ENCODE results near the gene UGGT2.

UGGT2 gene, protein sequence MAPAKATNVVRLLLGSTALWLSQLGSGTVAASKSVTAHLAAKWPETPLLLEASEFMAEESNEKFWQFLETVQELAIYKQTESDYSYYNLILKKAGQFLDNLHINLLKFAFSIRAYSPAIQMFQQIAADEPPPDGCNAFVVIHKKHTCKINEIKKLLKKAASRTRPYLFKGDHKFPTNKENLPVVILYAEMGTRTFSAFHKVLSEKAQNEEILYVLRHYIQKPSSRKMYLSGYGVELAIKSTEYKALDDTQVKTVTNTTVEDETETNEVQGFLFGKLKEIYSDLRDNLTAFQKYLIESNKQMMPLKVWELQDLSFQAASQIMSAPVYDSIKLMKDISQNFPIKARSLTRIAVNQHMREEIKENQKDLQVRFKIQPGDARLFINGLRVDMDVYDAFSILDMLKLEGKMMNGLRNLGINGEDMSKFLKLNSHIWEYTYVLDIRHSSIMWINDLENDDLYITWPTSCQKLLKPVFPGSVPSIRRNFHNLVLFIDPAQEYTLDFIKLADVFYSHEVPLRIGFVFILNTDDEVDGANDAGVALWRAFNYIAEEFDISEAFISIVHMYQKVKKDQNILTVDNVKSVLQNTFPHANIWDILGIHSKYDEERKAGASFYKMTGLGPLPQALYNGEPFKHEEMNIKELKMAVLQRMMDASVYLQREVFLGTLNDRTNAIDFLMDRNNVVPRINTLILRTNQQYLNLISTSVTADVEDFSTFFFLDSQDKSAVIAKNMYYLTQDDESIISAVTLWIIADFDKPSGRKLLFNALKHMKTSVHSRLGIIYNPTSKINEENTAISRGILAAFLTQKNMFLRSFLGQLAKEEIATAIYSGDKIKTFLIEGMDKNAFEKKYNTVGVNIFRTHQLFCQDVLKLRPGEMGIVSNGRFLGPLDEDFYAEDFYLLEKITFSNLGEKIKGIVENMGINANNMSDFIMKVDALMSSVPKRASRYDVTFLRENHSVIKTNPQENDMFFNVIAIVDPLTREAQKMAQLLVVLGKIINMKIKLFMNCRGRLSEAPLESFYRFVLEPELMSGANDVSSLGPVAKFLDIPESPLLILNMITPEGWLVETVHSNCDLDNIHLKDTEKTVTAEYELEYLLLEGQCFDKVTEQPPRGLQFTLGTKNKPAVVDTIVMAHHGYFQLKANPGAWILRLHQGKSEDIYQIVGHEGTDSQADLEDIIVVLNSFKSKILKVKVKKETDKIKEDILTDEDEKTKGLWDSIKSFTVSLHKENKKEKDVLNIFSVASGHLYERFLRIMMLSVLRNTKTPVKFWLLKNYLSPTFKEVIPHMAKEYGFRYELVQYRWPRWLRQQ (N-terminal part only)

GRCh38 chr13:96053003-96053703, at the start of gene UGGT2:
Gene UGGT2 (minus strand): TSS chr13:96053401. CDS start chr13:96053312, 89 bp downstream.
- peak; percentile 11 to 12 for DNase-seq (ENCODE audit: low read depth in 2 of 2)

GRCh38 chr13:96100457-96101220, 47.4 kb upstream of the UGGT2 start:
- DNase-seq (ENCODE audit: low read depth in 2 of 2), result no peak

- no peak for DNase-seq (ENCODE audit: low read depth in 2 of 2)
These were observed 40.2 kb upstream of the UGGT2 start for GRCh38 chr13:96093296-96094006.

- DNase-seq (ENCODE audit: low read depth in 2 of 2), result no peak
These were observed 38.2 kb upstream of the UGGT2 start for GRCh38 chr13:96091164-96092117.

DNA sequence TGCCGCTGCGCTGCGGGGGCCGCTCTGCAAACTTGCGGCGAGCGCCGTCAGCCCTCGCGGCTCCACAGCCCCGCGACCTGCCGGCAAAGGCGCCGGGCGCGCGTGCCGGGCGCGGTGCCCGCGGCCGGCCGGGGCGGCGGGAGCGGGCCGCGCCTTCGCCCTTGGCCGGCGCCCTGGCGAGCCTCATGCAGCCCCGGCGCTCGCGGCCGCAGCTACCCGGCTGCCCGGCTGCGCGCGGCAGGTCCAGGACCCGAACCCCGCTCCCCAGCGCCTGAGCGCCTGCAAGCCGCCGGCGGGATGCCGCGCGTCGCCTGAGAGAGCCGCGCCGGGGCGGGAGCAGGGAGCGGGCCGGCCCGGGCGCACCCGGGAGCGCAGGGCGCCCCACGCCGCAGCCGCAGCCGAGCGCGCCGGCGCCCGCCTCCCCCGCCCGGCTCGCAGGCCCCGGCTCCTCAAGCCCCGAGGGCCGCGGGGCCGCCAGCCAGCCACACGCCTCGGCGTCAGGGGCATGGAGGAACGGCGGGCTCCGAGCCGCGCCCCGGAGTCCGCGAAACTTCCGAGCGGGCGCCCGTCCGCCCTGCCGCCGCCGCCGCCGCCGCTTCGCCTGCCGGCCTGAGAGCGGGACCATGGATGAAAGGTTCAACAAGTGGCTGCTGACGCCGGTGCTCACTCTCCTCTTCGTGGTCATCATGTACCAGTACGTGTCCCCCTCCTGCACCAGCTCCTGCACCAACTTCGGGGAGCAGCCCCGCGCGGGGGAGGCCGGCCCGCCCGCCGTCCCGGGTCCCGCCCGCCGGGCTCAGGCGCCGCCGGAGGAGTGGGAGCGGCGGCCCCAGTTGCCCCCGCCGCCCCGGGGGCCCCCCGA, 37.3 kb upstream of the UGGT2 start:
- DNase-seq (ENCODE audit: low read depth in 2 of 2), result no peak

DNA sequence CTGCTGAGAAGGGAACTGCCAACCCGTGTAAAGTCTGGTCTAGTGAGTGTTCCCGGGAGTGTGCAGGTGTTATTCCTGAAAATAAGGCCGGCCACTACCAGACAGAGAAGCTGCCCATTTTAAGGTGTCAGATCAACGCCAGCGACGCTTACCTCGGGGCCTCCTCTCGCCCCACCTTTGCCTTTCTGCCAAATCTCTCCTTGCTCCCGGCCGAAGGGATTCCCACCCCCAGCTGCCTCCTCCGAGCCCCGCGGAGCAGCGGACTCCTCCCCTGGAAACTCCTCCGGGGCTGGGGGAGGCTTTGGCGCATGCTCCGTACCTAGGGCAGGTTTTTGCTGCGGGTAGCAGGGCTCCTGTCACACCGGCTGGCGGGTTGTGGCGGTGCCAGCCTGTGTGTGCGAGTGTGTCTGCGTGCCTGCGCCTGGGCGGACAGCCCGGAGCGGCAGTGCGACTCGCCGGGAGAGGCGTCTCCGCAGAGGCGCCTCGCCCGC, 36.6 kb upstream of the UGGT2 start, which contains the start of gene HS6ST3:
Gene HS6ST3 (plus strand): TSS at position 359 of the 491 bp plus-strand sequence.
- DNase-seq (ENCODE audit: low read depth in 2 of 2), result no peak

- DNase-seq (ENCODE audit: low read depth in 2 of 2), result no peak
These were observed 35.9 kb upstream of the UGGT2 start for GRCh38 chr13:96089139-96089538.

DNA sequence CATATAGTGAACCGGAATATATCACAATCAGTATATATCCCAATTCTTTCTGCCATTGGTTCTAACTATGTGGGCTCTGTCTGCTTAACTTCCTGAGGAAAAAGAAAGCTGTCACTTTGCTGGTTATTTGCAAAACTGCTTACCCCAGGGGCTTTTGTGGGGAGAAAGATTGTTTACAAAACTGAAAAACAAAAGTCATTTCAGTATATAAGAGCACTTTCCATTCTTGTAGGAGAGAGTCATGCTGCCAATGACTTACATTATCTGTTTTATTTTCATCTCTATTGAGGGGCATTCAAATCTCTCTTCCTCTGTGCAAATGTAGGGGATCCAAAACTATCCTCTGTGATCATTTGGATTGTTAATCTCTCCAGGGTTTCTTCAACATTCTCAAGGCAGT, 33.5 kb upstream of the UGGT2 start:
- DNase-seq (ENCODE audit: low read depth in 2 of 2), result no peak

DNA sequence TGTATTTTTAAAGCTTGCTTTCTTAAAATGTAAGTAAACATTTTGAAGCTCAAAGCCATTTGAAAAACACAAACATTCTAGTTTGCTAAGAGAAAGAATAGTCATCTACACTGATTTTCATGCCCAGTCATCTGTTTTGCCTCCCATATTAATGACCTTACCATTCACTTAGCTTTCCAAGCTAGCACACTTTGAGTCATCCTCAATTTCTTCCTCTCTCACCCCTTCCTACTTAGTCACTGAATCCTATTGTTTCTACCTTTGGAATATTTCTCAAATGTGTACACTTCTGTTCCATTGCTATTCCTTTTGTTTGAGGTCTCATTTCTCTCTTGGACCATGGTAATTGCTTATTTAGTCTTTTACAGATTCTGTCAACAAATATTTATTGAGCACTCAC, 29.4 kb upstream of the UGGT2 start:
- no peak for DNase-seq (ENCODE audit: low read depth in 2 of 2)

GRCh38 chr13:96081888-96082287, 28.7 kb upstream of the UGGT2 start:
- no peak for DNase-seq (ENCODE audit: low read depth in 2 of 2)

DNA sequence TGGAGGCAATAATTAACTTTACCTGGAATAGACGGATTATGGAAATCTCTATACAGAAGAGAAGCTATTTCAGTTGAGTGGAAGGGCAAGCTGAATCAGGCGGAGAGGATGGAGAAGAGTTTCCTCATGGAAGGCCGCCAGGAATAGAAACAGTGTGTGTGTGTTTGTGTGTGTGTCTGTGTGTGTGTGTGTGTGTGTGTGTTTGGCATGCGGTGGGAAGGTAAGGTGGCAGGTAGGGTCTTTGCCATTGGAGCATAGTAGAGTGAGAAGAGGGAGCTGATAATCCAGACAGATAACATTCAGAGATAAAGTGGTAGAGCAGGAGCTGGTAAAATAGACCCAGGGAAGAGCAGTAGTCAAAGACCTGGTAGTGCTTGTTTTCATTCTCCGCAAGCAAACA, 27.5 kb upstream of the UGGT2 start:
- no peak for DNase-seq (ENCODE audit: low read depth in 2 of 2)

DNA sequence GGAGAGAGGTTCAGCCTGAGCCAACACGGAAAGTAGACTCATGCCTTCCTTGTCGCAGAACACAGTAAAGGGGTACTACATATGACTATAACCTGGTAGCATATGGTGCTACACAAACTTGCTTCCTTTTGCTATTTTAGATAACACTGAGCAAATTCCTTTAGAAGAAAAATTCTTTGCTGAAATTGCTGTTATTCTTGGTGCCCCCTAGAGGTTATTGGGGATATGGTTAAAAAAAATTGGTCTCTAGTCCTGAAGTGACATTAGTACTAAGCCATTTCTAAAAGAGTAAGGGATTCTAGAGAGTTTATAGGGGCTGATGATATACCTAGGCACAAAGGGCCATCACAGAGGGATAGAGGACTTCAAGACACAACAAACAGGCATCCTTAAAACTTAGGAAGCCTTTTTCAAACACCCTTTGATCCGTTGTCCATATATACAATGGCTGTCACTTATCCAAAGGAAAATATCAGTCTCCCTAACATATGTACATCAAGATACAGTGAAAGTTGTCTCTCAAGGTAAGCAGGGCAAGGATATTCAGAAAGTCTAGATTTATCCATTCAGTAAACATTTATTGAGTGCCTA, 22.8 kb upstream of the UGGT2 start:
- DNase-seq (ENCODE audit: low read depth in 2 of 2), result no peak

- DNase-seq (ENCODE audit: low read depth in 2 of 2), result no peak
These were observed 19.2 kb upstream of the UGGT2 start for GRCh38 chr13:96072392-96072791.

DNA sequence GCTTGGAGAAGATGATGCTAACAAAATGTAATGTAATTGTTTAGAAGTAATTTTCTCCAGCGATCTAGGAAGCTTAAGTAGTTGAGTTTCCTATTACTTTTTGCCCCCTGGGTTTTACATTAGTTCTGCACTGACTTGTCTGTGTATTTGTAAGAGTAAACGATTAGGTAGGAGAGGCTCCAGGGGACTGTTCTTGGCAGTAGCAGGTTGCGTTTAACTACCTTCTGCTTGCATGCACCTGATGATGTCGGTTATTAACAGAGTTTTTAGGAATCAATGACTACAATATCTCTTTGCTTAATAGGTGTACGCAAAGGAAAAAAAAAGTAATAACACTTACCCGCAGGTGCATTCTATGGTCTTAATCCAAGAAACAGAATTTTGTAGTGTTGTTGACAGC, 18.3 kb upstream of the UGGT2 start:
- no peak for DNase-seq (ENCODE audit: low read depth in 2 of 2)

DNA sequence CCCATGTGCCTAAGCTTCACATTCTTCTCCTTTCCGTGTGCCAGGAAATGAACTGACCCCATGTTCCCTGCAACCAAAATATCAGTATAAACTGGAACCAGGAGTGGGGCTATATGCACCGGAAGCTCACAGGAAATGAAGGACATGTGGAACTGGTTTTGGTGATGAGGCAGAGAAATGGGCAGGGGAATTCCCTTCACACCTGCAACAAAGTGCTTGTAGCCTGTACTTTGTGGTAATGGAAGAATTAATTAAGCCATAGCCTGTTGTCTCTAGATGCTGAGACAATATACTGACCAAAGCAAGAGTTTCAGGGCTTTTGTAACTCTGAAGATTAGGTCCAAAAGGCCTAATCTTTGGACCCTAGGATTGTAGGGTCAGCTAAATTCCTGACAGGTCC, 15.5 kb upstream of the UGGT2 start:
- no peak for DNase-seq (ENCODE audit: low read depth in 2 of 2)

DNA sequence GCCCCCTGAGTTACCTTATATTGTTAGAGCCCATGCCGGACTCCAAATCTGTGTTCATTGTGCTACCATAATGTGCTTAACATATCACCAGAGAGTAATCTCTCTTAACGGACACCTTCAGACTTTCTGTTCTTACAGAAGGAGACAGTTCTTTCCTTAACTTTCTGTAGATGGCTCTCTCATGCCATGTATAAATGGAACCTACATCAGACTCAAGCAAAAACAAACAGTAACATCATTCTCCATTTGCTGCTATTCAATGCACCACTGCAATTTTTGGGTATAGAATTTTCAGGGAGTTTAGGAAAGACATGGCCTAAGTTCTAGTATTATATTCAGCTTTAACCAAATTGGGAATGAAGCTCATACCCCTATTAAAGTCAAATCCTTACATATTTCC, 12.6 kb upstream of the UGGT2 start:
- DNase-seq (ENCODE audit: low read depth in 2 of 2), result no peak

GRCh38 chr13:96052656-96053002, 572 bp downstream of the UGGT2 start:
- no peak for DNase-seq (ENCODE audit: low read depth in 2 of 2)
